Measurements from ENCODE around the gene PRM1. TPM values are rescaled to one million over a fixed set of nuclear protein-coding genes. Genes with fewer than 3 reads are reported as not detected.

Gene PRM1
- polyA plus RNA-seq, 2 of the 4 experiments (the other 2 are of a cell fraction) = not detected

- 73% methylated on average over 3 of the region's 4 CpGs for WGBS (ENCODE audit: missing lambda C conversion rate)
- ATAC-seq (no peak), DNase-seq (ENCODE audit: low read depth in 1 of 2, low spot score in 1 of 2) (no peak), FAIRE-seq (no peak)
- CTCF ChIA-PET = no interaction called here
- Histone ChIP-seq H3K27ac (no peak overlapping the region), H3K4me3 (no peak overlapping the region), H3K4me1 (no peaks in the 10 kb centered on the region), H3K9me3 (no peaks in the 10 kb centered on the region), H3K4me2 (no peak overlapping the region)
- POLR2A ChIA-PET = no interaction called here
- TF ChIP-seq CBX8 (IDR thresholded peaks at IDR 0.05) = no peak
Measured at GRCh38 chr16:11302977-11303376, 21.8 kb upstream of the PRM1 start.

GRCh38 chr16:11301645-11302501 is 20.7 kb upstream of the PRM1 start:
- Histone ChIP-seq H3K4me3 (no peak overlapping the region), H3K4me2 (no peak overlapping the region), H3K4me1 (no peaks in the 10 kb centered on the region), H3K9me3 (no peaks in the 10 kb centered on the region), H3K27ac (no peak overlapping the region)
- no peak for ATAC-seq
- no peak for FAIRE-seq
- DNase-seq (ENCODE audit: low read depth in 1 of 2, low spot score in 1 of 2) = no peak
- WGBS (ENCODE audit: missing lambda C conversion rate) = 29% methylated on average over 4 of the region's 4 CpGs
- ChIA-PET CTCF (interaction anchor here (1.2 kb wide), 2 partner anchors 42 to 47 kb away, joined by 3 to 4 read pairs; no protein-coding TSS in a partner anchor), POLR2A (no interaction called here)
- TF ChIP-seq TFCP2L1 (CRISPR knock-in tag; IDR thresholded peaks at IDR 0.05) (no peak), JUN (IDR thresholded peaks at IDR 0.05) (no peak), HOXA7 (CRISPR knock-in tag; IDR thresholded peaks at IDR 0.05) (no peak), CEBPB (IDR thresholded peaks at IDR 0.05) (no peak), NR3C1 (IDR thresholded peaks at IDR 0.05) (no peak), POLR2AphosphoS2 (conservative IDR thresholded peaks at IDR 0.05; ENCODE audit: low read length) (no peak), ZC3H11A (IDR thresholded peaks at IDR 0.05) (no peak), RARB (CRISPR knock-in tag; IDR thresholded peaks at IDR 0.05) (no peak), HOXB5 (CRISPR knock-in tag; IDR thresholded peaks at IDR 0.05) (no peak), RCOR1 (IDR thresholded peaks at IDR 0.05; ENCODE audit: low read depth, low read length) (no peak), JUNB (IDR thresholded peaks at IDR 0.05) (no peak)
- TF ChIP-seq, protein P1, sequence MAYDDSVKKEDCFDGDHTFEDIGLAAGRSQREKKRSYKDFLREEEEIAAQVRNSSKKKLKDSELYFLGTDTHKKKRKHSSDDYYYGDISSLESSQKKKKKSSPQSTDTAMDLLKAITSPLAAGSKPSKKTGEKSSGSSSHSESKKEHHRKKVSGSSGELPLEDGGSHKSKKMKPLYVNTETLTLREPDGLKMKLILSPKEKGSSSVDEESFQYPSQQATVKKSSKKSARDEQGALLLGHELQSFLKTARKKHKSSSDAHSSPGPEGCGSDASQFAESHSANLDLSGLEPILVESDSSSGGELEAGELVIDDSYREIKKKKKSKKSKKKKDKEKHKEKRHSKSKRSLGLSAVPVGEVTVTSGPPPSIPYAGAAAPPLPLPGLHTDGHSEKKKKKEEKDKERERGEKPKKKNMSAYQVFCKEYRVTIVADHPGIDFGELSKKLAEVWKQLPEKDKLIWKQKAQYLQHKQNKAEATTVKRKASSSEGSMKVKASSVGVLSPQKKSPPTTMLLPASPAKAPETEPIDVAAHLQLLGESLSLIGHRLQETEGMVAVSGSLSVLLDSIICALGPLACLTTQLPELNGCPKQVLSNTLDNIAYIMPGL (CRISPR knock-in tag; IDR thresholded peaks at IDR 0.05; ENCODE audit: borderline replicate concordance) = no peak
- TF ChIP-seq, protein P2, sequence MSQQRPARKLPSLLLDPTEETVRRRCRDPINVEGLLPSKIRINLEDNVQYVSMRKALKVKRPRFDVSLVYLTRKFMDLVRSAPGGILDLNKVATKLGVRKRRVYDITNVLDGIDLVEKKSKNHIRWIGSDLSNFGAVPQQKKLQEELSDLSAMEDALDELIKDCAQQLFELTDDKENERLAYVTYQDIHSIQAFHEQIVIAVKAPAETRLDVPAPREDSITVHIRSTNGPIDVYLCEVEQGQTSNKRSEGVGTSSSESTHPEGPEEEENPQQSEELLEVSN (IDR thresholded peaks at IDR 0.05; ENCODE audit: borderline replicate concordance, low read depth) = no peak
- TF ChIP-seq, protein P3, sequence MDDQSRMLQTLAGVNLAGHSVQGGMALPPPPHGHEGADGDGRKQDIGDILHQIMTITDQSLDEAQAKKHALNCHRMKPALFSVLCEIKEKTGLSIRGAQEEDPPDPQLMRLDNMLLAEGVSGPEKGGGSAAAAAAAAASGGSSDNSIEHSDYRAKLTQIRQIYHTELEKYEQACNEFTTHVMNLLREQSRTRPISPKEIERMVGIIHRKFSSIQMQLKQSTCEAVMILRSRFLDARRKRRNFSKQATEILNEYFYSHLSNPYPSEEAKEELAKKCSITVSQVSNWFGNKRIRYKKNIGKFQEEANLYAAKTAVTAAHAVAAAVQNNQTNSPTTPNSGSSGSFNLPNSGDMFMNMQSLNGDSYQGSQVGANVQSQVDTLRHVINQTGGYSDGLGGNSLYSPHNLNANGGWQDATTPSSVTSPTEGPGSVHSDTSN (IDR thresholded peaks at IDR 0.05) = no peak
- TF ChIP-seq, protein P4, sequence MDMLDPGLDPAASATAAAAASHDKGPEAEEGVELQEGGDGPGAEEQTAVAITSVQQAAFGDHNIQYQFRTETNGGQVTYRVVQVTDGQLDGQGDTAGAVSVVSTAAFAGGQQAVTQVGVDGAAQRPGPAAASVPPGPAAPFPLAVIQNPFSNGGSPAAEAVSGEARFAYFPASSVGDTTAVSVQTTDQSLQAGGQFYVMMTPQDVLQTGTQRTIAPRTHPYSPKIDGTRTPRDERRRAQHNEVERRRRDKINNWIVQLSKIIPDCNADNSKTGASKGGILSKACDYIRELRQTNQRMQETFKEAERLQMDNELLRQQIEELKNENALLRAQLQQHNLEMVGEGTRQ (IDR thresholded peaks at IDR 0.05) = no peak

DNA sequence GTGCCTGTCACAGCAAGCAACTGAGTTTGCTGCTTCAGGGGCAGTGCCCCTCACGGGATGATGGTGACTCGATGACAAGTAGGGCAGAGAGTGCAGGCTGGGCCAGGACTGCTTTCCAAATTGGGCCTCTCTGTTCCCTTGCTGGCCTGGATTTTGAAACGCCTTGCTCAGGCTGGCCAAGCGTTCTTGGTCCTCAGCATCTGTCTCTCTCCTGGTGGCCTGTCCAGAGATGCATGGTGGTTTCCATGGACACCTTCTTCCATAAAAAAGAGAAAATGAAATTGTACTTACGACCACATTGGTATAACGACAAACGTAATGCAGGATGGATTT is 19.4 kb upstream of the PRM1 start:
- no peak for ATAC-seq
- H3K9me3 ChIP-seq = no peaks in the 10 kb centered on the region
- TF ChIP-seq JUN (IDR thresholded peaks at IDR 0.05) (no peak), TFCP2L1 (CRISPR knock-in tag; IDR thresholded peaks at IDR 0.05) (no peak), NPAS2 (CRISPR knock-in tag; IDR thresholded peaks at IDR 0.05; ENCODE audit: borderline replicate concordance) (no peak), TP53 (CRISPR knock-in tag; IDR thresholded peaks at IDR 0.05) (no peak), EP300 (IDR thresholded peaks at IDR 0.05) (no peak), MYC (IDR thresholded peaks at IDR 0.05; ENCODE audit: borderline replicate concordance, low read length) (no peak), CTCF (IDR thresholded peaks at IDR 0.05) (no peak), FOSB (CRISPR knock-in tag; IDR thresholded peaks at IDR 0.05) (no peak), PHF8 (IDR thresholded peaks at IDR 0.05; ENCODE audit: borderline replicate concordance, low read depth) (no peak), ZNF302 (CRISPR knock-in tag; IDR thresholded peaks at IDR 0.05) (no peak), BHLHE40 (IDR thresholded peaks at IDR 0.05; ENCODE audit: low read depth, low read length) (no peak), POLR2AphosphoS2 (conservative IDR thresholded peaks at IDR 0.05; ENCODE audit: low read length) (no peak)
- TF ChIP-seq, protein P2 (IDR thresholded peaks at IDR 0.05; ENCODE audit: borderline replicate concordance, low read depth) = no peak
- TF ChIP-seq, protein P3 (IDR thresholded peaks at IDR 0.05) = no peak
- ChIA-PET CTCF (interaction anchor here (0.6 to 1.2 kb wide), 3 partner anchors 40 to 73 kb away, joined by 3 to 4 read pairs (median 3); no protein-coding TSS in a partner anchor), POLR2A (no interaction called here)
- no peak overlapping the region for H3K27ac ChIP-seq
- WGBS (ENCODE audit: missing lambda C conversion rate) = 75% methylated on average over 7 of the region's 7 CpGs
- H3K4me1 ChIP-seq = no peaks in the 10 kb centered on the region
- H3K4me2 ChIP-seq = no peak overlapping the region
- no peak for FAIRE-seq
- no peak for DNase-seq (ENCODE audit: low read depth in 1 of 2, low spot score in 1 of 2)
- no peak overlapping the region for H3K4me3 ChIP-seq
